SH-SY5Y (cell line): ENCODE measurements around the gene C19orf67.

ENCODE experiments used
- GATA2 ChIP-seq: IDR thresholded peaks from 2 replicates; pipeline ENCODE4 v1.6.1; 2011; ENCODE audit warnings: mild to moderate bottlenecking, low read depth, low read length
- GATA3 ChIP-seq: IDR thresholded peaks from 2 replicates; pipeline ENCODE4 v1.6.1; 2011; ENCODE audit warnings: low read depth, mild to moderate bottlenecking, low read length, moderate library complexity

GRCh38 chr19:14051980-14052379, 33.6 kb downstream of the C19orf67 start:
- TF ChIP-seq GATA3 (no peak), GATA2 (no peak)
